CD4-positive, alpha-beta T cell treated with Interleukin-10 for 1 hour (primary cell): ENCODE data around the gene TCOF1.

Source experiments
- DNase-seq: peaks from one replicate; pipeline ENCODE4 v3.0.0-alpha.2; 2020

The TCOF1 gene

GRCh38 chr5:150326707-150327106 is 30.8 kb upstream of the TCOF1 start:
- DNase-seq = no peak

- DNase-seq = no peak
Observed at GRCh38 chr5:150327139-150327538, 30.4 kb upstream of the TCOF1 start.

- no peak for DNase-seq
Observed at GRCh38 chr5:150328515-150328914, 29.0 kb upstream of the TCOF1 start.

GRCh38 chr5:150329038-150329437 is 28.5 kb upstream of the TCOF1 start:
- DNase-seq = no peak

- no peak for DNase-seq
Observed at GRCh38 chr5:150329881-150330876, 27.3 kb upstream of the TCOF1 start.

- no peak for DNase-seq
Observed at GRCh38 chr5:150333400-150333799, 24.1 kb upstream of the TCOF1 start.

- DNase-seq = no peak
Observed at GRCh38 chr5:150335778-150336177, 21.7 kb upstream of the TCOF1 start.

- no peak for DNase-seq
Observed at GRCh38 chr5:150338546-150338945, 19.0 kb upstream of the TCOF1 start.

GRCh38 chr5:150339165-150339564 is 18.3 kb upstream of the TCOF1 start:
- no peak for DNase-seq

- DNase-seq = no peak
Observed at GRCh38 chr5:150339841-150340240, 17.7 kb upstream of the TCOF1 start.

GRCh38 chr5:150340614-150341255 is 16.8 kb upstream of the TCOF1 start:
- DNase-seq = no peak

- no peak for DNase-seq
Observed at GRCh38 chr5:150341331-150341730, 16.2 kb upstream of the TCOF1 start.

- DNase-seq = no peak
Observed at GRCh38 chr5:150341989-150342388, 15.5 kb upstream of the TCOF1 start.

GRCh38 chr5:150342583-150342982 is 14.9 kb upstream of the TCOF1 start:
- no peak for DNase-seq

GRCh38 chr5:150343994-150344631 is 13.4 kb upstream of the TCOF1 start:
- DNase-seq = no peak

GRCh38 chr5:150345716-150346115 is 11.8 kb upstream of the TCOF1 start:
- no peak for DNase-seq

- DNase-seq = no peak
Observed at GRCh38 chr5:150346592-150346991, 10.9 kb upstream of the TCOF1 start.

GRCh38 chr5:150347003-150347402 is 10.5 kb upstream of the TCOF1 start:
- DNase-seq = no peak

- DNase-seq = no peak
Observed at GRCh38 chr5:150347451-150347850, 10.0 kb upstream of the TCOF1 start.

- DNase-seq = no peak
Observed at GRCh38 chr5:150349681-150350275, 7.7 kb upstream of the TCOF1 start.

- peak; percentile 52 for DNase-seq
Observed at GRCh38 chr5:150350524-150351344, 6.8 kb upstream of the TCOF1 start.
